ENCODE data around the gene SEMA6A. TPM values are rescaled to one million over a fixed set of nuclear protein-coding genes. Genes with fewer than 3 reads are reported as not detected.

SEMA6A gene
- total and polyA plus RNA-seq, 12 donors = 2.9 to 11.3 (median 7.8) TPM

- no peak for DNase-seq
Measured at GRCh38 chr5:116424258-116424615, 150.4 kb downstream of the SEMA6A start.

GRCh38 chr5:116423587-116424257, 150.9 kb downstream of the SEMA6A start:
- ATAC-seq (no peak), DNase-seq (no peak)
- intact Hi-C loops (cut with DNase I) = no loop called here
- no peaks in the 10 kb centered on the region for H3K9me3 ChIP-seq
- no peak overlapping the region for H3K27ac ChIP-seq
- H3K27me3 ChIP-seq = no peaks in the 10 kb centered on the region
- no peak overlapping the region for H3K4me3 ChIP-seq
- peaks cover 0 to 21% (median 11%) of the 10 kb centered on the region in 9 donors for H3K4me1 ChIP-seq
- 74 to 83% methylated on average over 5 of the region's 5 CpGs for WGBS, 2 donors
- no peak for TF ChIP-seq CTCF (IDR thresholded peaks at IDR 0.05)
- H3K36me3 ChIP-seq = no peaks in the 10 kb centered on the region

More at GRCh38 chr5:116424258-116424615, 150.4 kb downstream of the SEMA6A start:
- Histone ChIP-seq H3K27ac (no peak overlapping the region), H3K4me3 (no peak overlapping the region), H3K36me3 (no peaks in the 10 kb centered on the region), H3K4me1 (peaks cover 0 to 21% (median 11%) of the 10 kb centered on the region in 9 donors), H3K9me3 (no peaks in the 10 kb centered on the region), H3K27me3 (no peaks in the 10 kb centered on the region)
- intact Hi-C loops (cut with DNase I) = no loop called here
- WGBS, 2 donors = 95 to 97% methylated on average over 4 of the region's 4 CpGs
- ATAC-seq = no peak
- no peak for TF ChIP-seq CTCF (IDR thresholded peaks at IDR 0.05)

- Histone ChIP-seq H3K4me3 (no peak overlapping the region), H3K27ac (no peak overlapping the region), H3K9me3 (no peaks in the 10 kb centered on the region), H3K36me3 (no peaks in the 10 kb centered on the region), H3K4me1 (peaks cover 0 to 21% (median 11%) of the 10 kb centered on the region in 9 donors), H3K27me3 (no peaks in the 10 kb centered on the region)
- ATAC-seq (no peak), DNase-seq (no peak)
- intact Hi-C loops (cut with DNase I) = no loop called here
- no peak for TF ChIP-seq CTCF (IDR thresholded peaks at IDR 0.05)
Measured at GRCh38 chr5:116423141-116423540, 151.5 kb downstream of the SEMA6A start.

- 78 to 86% methylated on average over 5 of the region's 5 CpGs for WGBS, 2 donors
- intact Hi-C loops (cut with DNase I) = loop anchor here in 1 of 10 donors (2.0 kb wide), 1 partner anchor 16 kb away; no protein-coding TSS in a partner anchor
Measured at GRCh38 chr5:116421080-116421629, 153.5 kb downstream of the SEMA6A start.

More at GRCh38 chr5:116421080-116421629, 153.5 kb downstream of the SEMA6A start:
- Histone ChIP-seq H3K4me1 (peaks cover 0 to 21% (median 11%) of the 10 kb centered on the region in 9 donors), H3K27ac (peak overlapping the region in 4 of 10 donors; percentile 12 to 40 (median 22)), H3K4me3 (no peak overlapping the region), H3K36me3 (no peaks in the 10 kb centered on the region), H3K9me3 (no peaks in the 10 kb centered on the region), H3K27me3 (no peaks in the 10 kb centered on the region)
- no peak for TF ChIP-seq CTCF (IDR thresholded peaks at IDR 0.05)
- DNase-seq = no peak
- ATAC-seq = peak in 1 of 8 donors; percentile 17
